GM12878 (cell line): ENCODE results near the gene FASN.

Source experiments
- CBFB ChIP-seq: IDR thresholded peaks from 2 replicates; pipeline ENCODE4 v1.6.1; 2016; ENCODE audit warnings: antibody characterized with exemption, low read depth
- CEBPZ ChIP-seq: fragments of 150-350 bp; IDR thresholded peaks from 2 replicates; pipeline ENCODE4 v1.6.1; 2016; ENCODE audit warnings: low read depth, low read length
- CREB1 ChIP-seq: IDR thresholded peaks from 2 replicates; pipeline ENCODE4 v1.6.1; 2012; ENCODE audit warnings: low read depth, mild to moderate bottlenecking, inconsistent platforms
- CTCF ChIP-seq, 3 experiments: IDR thresholded peaks in 2 of 3; conservative IDR thresholded peaks in 1 of 3; 2 replicates each; pipeline ENCODE4 v1.5.1; 2011; ENCODE audit warnings: low read depth in 3 of 3, low read length in 3 of 3, mild to moderate bottlenecking in 3 of 3, control low read depth in 2 of 3, moderate library complexity in 2 of 3, inconsistent platforms in 1 of 3, mixed read lengths in 1 of 3; ENCODE audit not compliant: control insufficient read depth in 2 of 3, insufficient read depth in 1 of 3; ENCODE audit errors: extremely low read depth in 1 of 3
- ESRRA ChIP-seq: IDR thresholded peaks from 2 replicates; pipeline ENCODE4 v1.6.1; 2012; ENCODE audit warnings: mild to moderate bottlenecking, low read length, improper control_type of control experiment
- GABPA ChIP-seq: IDR thresholded peaks from 2 replicates; pipeline ENCODE4 v1.6.1; 2014; ENCODE audit warnings: antibody characterized with exemption, low read depth, mild to moderate bottlenecking, inconsistent platforms
- MTA2 ChIP-seq: fragments of 450-650 bp; IDR thresholded peaks from 2 replicates; pipeline ENCODE4 v1.6.1; 2016; ENCODE audit warnings: low read depth, mild to moderate bottlenecking, moderate library complexity
- PBX3 ChIP-seq: IDR thresholded peaks from 2 replicates; pipeline ENCODE4 v1.6.1; 2011; ENCODE audit warnings: mild to moderate bottlenecking, low read depth, low read length, moderate library complexity; ENCODE audit not compliant: insufficient replicate concordance
- POLR2A ChIP-seq: IDR thresholded peaks from 2 replicates; pipeline ENCODE4 v1.6.1; 2011; ENCODE audit warnings: low read depth, mild to moderate bottlenecking, low read length
- POLR2AphosphoS5 ChIP-seq: IDR thresholded peaks from 2 replicates; pipeline ENCODE4 v1.6.1; 2011; ENCODE audit warnings: mild to moderate bottlenecking, low read length, inconsistent platforms
- USF2 ChIP-seq: IDR thresholded peaks from 2 replicates; pipeline ENCODE4 v1.6.1; 2011; ENCODE audit warnings: low read depth, low read length, improper control_type of control experiment, borderline replicate concordance
- YBX1 ChIP-seq: fragments of 450-650 bp; IDR thresholded peaks from 2 replicates; pipeline ENCODE4 v1.6.1; 2016; ENCODE audit warnings: antibody characterized with exemption
- YY1 ChIP-seq: IDR thresholded peaks from 2 replicates; pipeline ENCODE4 v1.6.1; 2011; ENCODE audit warnings: low read depth, mild to moderate bottlenecking, low read length

GRCh38 chr17:82082456-82082855, 15.6 kb downstream of the FASN start:
- TF ChIP-seq YBX1 (no peak), CTCF (IDR thresholded peaks at IDR 0.05 in 2 of 3, conservative IDR thresholded peaks at IDR 0.05 in 1 of 3; ENCODE audit: control insufficient read depth in 2 of 3, extremely low read depth in 1 of 3, insufficient read depth in 1 of 3, low read depth in 3 of 3, low read length in 3 of 3) (no peak), PBX3 (no peak), ESRRA (no peak), USF2 (no peak), CREB1 (no peak), CBFB (no peak), CEBPZ (no peak), MTA2 (no peak), POLR2A (no peak), YY1 (no peak), POLR2AphosphoS5 (no peak), GABPA (no peak)
